Chondrocyte (in vitro differentiated cells): ENCODE results near the gene SMARCA4. TPM values are rescaled to one million over a fixed set of nuclear protein-coding genes. Genes with fewer than 3 reads are reported as not detected.

Experiments
- DNase-seq: peaks from one replicate; pipeline ENCODE4 v3.0.0; 2021; ENCODE audit warnings: mixed read lengths, low spot score
- H3K27ac Mint-ChIP-seq: one replicate; pipeline ENCODE4 v1.8.0; 2021; ENCODE audit warnings: mild to moderate bottlenecking, moderate library complexity, mixed read lengths; ENCODE audit not compliant: unreplicated experiment
- H3K27me3 Mint-ChIP-seq: 2 replicates; pipeline ENCODE4 v1.8.0; 2021; ENCODE audit warnings: low read depth, mixed read lengths
- H3K36me3 Mint-ChIP-seq: 2 replicates; pipeline ENCODE4 v1.8.0; 2021; ENCODE audit warnings: low read depth, mixed read lengths
- H3K4me1 Mint-ChIP-seq: 2 replicates; pipeline ENCODE4 v1.8.0; 2021; ENCODE audit warnings: low read depth, mild to moderate bottlenecking, mixed read lengths
- H3K4me3 Mint-ChIP-seq: one replicate; pipeline ENCODE4 v1.8.0; 2021; ENCODE audit warnings: mild to moderate bottlenecking, moderate library complexity, mixed read lengths; ENCODE audit not compliant: unreplicated experiment
- H3K9me3 Mint-ChIP-seq: 2 replicates; pipeline ENCODE4 v1.8.0; 2021; ENCODE audit warnings: low read depth, mixed read lengths
- total RNA-seq: library from RNA; stranded (reverse); gene quantifications from 3 replicates; pipeline ENCODE4 v1.2.1, GENCODE V29; 2021
- TF ChIP-seq, protein P1 (sequence below): fragments of 200-600 bp; sonication (generic); IDR thresholded peaks from 2 replicates; pipeline ENCODE4 v1.5.0; 2021; ENCODE audit warnings: antibody characterized with exemption, mild to moderate bottlenecking, moderate library complexity

Gene SMARCA4
- total RNA-seq, 1 donor from 2014 or later = 107 TPM

DNA sequence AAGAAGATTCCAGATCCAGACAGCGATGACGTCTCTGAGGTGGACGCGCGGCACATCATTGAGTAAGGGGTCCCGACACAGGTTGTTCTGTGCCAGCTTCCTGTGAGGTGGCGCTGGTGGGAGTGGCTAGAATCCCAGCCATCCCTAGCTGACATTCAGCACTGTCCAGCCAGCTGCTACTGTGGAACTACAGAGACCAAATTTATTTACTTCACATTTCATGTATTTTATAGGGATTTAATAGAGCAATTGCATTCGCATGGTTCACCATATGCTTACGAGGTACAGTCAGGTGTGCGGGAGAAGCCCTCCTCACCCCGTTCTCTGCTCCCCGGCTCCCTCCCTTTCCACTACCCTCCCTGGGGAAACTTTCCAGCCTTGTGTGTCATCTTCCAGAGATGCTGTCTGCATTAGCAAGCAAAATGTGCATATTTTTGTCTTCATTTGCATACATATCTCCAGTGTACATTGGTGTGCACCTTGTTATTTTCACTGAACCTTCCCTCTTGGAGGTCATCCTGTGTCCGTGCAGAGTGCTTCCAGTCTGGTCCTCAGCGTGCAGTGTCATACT, 47.2 kb downstream of the SMARCA4 start:
- TF ChIP-seq, protein P1, sequence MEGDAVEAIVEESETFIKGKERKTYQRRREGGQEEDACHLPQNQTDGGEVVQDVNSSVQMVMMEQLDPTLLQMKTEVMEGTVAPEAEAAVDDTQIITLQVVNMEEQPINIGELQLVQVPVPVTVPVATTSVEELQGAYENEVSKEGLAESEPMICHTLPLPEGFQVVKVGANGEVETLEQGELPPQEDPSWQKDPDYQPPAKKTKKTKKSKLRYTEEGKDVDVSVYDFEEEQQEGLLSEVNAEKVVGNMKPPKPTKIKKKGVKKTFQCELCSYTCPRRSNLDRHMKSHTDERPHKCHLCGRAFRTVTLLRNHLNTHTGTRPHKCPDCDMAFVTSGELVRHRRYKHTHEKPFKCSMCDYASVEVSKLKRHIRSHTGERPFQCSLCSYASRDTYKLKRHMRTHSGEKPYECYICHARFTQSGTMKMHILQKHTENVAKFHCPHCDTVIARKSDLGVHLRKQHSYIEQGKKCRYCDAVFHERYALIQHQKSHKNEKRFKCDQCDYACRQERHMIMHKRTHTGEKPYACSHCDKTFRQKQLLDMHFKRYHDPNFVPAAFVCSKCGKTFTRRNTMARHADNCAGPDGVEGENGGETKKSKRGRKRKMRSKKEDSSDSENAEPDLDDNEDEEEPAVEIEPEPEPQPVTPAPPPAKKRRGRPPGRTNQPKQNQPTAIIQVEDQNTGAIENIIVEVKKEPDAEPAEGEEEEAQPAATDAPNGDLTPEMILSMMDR = no peak
- peaks cover 41% of the 10 kb centered on the region for H3K36me3 Mint-ChIP-seq
- no peak overlapping the region for H3K27ac Mint-ChIP-seq
- no peaks in the 10 kb centered on the region for H3K4me1 Mint-ChIP-seq
- no peaks in the 10 kb centered on the region for H3K27me3 Mint-ChIP-seq
- no peak for DNase-seq
- no peak overlapping the region for H3K4me3 Mint-ChIP-seq
- no peaks in the 10 kb centered on the region for H3K9me3 Mint-ChIP-seq

DNA sequence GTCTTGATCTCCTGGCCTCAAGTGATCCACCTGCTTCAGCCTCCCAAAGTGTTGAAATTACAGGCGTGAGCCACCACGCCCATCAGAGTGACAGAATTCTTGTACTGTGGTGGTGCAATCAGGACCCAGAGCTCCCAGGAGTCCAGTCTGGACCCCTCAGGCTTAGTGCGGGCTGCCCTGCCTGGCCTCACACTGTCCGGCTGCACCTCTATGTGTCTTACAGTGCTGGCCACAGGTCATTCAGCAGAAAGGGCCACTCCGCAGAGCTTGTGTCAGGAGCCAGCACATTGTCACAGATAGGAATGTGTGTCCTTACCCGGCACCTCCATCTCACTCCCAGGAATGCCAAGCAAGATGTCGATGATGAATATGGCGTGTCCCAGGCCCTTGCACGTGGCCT, 49.2 kb downstream of the SMARCA4 start:
- TF ChIP-seq, protein P1 = no peak
- Mint-ChIP-seq H3K27ac (no peak overlapping the region), H3K9me3 (no peaks in the 10 kb centered on the region), H3K4me1 (no peaks in the 10 kb centered on the region), H3K27me3 (no peaks in the 10 kb centered on the region), H3K36me3 (peaks cover 45% of the 10 kb centered on the region), H3K4me3 (no peak overlapping the region)
- no peak for DNase-seq

DNA sequence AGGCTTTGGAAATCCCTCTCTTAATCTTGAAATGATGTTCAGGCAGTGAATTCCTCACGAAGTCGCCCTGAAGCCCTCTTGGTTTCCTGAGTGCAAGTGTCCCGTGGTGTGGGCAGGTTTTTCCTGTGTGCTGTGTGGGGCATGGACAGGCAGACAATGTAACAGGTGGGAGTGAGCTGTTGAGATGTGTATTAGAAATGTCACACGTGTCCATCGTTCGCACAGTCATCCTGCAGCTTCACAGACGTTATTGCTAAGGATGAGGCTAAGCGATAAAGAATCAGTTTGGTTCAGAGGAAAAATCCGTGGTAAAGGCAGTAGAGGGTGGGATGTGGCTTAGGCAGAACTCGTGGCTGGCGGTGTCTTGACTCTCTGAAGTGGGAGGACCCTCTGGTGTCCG, 51.7 kb downstream of the SMARCA4 start:
- H3K4me3 Mint-ChIP-seq = no peak overlapping the region
- no peaks in the 10 kb centered on the region for H3K27me3 Mint-ChIP-seq
- peaks cover 49% of the 10 kb centered on the region for H3K36me3 Mint-ChIP-seq
- H3K9me3 Mint-ChIP-seq = no peaks in the 10 kb centered on the region
- TF ChIP-seq, protein P1 = no peak
- H3K27ac Mint-ChIP-seq = no peak overlapping the region
- no peaks in the 10 kb centered on the region for H3K4me1 Mint-ChIP-seq
- DNase-seq = no peak

DNA sequence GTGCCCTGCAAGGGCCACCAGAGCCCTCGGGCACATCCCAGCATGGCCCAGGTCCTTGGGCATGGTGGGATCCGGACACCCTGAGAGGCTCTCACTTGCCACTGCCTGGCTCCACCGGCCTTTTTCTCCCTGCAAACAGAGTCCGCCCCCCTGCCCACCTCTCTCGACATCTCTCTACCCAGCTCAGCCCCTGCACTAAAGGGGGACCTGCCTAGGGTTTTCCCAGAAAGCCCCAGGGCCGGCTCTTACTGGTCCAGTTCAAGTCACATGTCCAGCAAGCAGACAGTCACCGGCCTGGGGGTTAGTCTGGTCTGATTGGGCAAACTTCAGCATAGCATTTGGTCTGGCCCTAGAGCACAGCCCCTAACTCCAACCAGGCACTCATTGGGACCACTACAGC, 52.9 kb downstream of the SMARCA4 start:
- TF ChIP-seq, protein P1 = no peak
- no peak overlapping the region for H3K27ac Mint-ChIP-seq
- DNase-seq = no peak
- H3K9me3 Mint-ChIP-seq = no peaks in the 10 kb centered on the region
- no peak overlapping the region for H3K4me3 Mint-ChIP-seq
- H3K27me3 Mint-ChIP-seq = no peaks in the 10 kb centered on the region
- peaks cover 10% of the 10 kb centered on the region for H3K4me1 Mint-ChIP-seq
- peaks cover 53% of the 10 kb centered on the region for H3K36me3 Mint-ChIP-seq

DNA sequence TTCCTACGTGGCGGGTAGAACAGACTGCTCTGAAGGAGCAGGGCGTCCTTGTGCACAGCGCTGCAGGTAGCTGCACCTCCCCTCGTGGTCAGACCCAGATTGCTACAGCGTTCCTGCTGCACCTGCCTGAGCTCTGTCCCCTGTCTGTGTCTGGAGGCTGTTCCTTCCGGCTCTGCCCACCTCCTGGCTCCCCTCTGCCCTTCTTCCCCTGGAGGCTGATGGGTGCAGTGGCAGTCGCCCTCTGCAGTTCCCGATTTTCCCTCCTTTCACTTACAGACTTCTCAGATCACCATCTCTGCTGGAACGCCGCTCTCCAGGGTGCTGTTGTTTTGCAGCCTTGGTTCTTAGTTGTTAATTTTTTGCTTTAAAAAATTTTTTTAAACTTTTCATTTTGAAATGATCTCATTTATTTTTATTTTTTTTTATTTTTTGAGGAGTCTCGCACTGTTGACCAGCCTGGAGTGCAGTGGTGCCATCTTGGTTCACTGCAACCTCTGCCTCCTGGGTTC, 53.6 kb downstream of the SMARCA4 start:
- H3K9me3 Mint-ChIP-seq = no peaks in the 10 kb centered on the region
- TF ChIP-seq, protein P1 = no peak
- no peak for DNase-seq
- H3K27ac Mint-ChIP-seq = no peak overlapping the region
- H3K27me3 Mint-ChIP-seq = no peaks in the 10 kb centered on the region
- H3K36me3 Mint-ChIP-seq = peaks cover 51% of the 10 kb centered on the region
- no peak overlapping the region for H3K4me3 Mint-ChIP-seq
- H3K4me1 Mint-ChIP-seq = peaks cover 10% of the 10 kb centered on the region
